GM19035 (cell line): ENCODE data around the gene AMMECR1L.
"Not testable (repeated sequence)": the region's sequence is repeated elsewhere in the genome, so short reads cannot be mapped to it uniquely, and the experiment has no call there.

Experiments used
- ATAC-seq: cut with Tn5 transposase; IDR thresholded peaks from one replicate; pipeline ENCODE4 v1.9.1; 2021; ENCODE audit not compliant: unreplicated experiment

The AMMECR1L gene

DNA sequence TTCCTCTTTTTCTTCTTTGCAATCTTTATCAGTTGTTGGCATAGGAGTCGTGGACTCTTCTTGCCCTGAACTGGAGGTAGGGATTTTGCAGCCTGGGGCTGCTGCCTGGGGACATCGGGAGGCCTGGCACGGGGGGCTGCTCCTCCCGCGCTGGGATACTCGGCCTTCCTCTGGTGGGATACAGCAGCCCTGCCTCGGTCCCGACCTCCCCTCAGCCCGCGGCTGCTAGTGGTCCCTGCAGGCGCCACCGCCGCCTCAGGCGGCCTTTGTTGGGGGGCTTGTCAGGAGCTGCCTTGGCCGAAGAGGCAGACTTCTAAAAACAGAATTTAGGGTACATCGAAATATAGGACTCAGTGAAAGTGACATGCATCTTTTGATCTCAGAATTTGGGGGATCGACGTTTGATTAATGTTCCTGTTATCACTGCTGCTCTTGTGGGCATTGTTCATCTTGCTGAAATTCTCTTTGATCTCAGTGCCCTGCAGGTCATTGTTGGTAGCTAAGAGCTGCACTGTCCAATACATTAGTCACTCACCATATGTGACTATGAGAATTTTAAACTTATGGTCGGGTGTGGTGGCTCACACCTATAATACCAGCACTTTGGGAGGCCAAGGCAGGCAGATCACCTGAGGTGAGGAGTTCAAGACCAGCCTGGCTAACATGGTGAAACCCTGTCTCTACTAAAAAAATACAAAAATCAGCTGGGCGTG is 44.1 kb downstream of the AMMECR1L start:
- ATAC-seq, result no peak

DNA sequence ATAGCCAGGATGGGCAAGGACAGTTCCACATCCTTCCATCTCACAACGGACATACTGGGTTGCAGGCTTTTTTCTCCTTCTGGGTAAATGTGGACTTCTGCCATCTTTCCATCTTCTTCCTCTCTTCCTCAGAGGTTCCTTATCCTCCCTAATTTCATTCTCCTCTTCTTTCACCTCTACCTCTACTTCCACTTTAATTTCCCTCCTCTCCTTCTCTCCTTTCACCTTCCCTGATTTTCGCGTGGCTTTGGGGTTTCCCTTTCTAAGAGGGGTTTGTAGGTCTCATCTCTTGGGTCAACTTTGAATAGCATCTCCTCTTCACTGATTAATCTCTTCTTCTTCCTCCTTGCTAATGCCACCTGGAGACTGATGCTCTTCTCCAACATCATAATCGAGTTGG is 44.9 kb downstream of the AMMECR1L start:
- ATAC-seq, result no peak

DNA sequence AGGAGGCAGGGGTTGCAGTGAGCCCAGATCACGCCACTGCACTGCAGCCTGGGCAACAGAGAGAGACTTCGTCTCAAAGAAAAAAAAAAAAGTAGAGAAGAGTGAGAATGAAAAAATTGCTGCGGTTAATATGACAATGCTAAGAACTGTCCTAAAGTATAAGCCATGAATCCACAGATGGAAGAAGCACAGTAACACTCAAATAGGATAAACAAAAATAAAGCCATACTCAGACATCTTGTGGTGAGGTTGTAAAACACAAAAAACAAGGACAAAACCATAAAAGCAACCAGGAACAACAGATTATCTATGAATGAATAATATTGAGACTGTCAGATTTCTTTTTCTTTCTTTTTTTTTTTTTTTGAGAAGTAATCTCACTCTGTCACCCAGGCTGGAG is 50.8 kb downstream of the AMMECR1L start:
- ATAC-seq, result no peak

DNA sequence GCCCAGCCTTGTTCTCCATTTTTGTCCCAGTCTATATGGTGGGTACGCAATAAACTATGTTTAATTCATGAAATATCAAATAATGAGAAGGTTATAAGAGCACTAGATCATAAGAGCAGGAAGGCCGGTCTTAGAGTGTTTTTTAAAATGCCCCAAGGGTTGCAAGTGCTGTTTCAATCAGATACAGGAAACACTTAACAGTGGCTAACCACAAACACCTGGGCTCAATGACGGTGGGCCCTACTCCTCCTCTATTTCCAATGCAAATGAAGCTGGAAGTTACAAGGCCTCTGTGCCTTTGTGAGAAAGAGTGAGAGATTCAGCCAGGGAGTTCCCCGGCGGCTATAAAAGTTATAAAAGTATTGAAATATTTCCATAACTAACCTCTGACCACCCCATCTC is 55.9 kb downstream of the AMMECR1L start:
- peak; percentile 96 for ATAC-seq

DNA sequence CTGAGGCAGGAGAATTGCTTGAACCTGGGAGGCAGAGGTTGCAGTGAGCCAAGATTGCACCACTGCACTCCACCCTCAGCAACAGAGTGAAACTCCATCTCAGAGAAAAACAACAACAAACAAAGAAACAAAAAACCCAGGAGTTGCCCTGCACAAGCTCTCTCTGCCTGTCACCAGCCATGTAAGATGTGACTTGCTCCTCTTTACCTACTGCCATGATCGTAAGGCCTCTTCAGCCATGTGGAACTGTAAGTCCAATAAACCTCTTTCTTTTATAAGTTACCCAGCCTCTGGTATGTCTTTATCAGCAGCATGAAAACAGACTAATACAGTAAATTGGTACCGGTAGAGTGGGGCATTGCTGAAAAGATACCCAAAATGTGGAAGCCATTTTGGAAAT is 59.0 kb downstream of the AMMECR1L start:
- not testable (repeated sequence) for ATAC-seq

DNA sequence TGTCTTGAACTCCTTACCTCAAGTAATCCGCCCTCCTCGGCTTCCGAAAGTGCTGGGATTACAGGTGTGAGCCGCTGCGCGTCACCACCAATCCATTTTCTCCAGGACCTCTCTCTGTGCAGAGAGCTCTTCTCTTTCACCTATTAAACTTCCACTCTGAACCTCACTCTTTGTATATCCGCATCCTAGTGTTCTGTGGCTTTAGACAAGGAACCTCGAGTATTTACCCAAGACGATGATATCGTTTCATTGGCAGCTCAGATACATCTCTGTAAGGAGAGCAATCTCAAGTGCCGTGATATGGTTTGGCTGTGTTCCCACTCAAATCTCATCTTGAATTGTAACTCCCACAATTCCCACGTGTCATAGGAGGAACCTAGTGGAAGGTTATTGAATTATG is 59.7 kb downstream of the AMMECR1L start:
- no peak for ATAC-seq

DNA sequence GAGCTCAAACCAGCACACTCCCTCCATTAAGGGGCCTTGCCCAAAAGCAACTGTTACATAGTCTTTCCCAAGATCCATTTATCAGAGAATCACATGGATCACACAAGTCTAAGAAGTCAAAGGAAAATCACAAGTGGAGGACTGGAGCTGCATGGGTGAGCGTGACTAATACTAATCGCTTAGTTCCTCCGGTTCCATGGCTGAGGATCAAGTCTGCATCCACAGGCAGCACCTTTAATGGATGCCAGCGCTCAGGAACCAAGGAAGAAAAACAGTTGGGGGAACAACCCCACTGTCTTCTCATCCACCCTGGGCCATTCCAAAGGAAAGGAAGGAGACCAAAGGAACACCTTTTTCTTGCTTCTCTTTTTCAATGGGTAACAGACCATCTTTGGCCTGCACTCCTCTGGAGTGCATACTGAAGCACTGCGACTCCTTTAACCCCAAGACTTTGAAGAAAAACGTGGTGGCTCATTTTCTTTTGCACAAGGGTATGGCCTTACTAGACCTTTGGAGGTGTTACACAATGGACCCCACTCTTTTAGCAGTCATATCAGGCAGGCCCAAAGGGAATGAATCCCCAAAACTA is 65.6 kb downstream of the AMMECR1L start:
- ATAC-seq, result no peak

DNA sequence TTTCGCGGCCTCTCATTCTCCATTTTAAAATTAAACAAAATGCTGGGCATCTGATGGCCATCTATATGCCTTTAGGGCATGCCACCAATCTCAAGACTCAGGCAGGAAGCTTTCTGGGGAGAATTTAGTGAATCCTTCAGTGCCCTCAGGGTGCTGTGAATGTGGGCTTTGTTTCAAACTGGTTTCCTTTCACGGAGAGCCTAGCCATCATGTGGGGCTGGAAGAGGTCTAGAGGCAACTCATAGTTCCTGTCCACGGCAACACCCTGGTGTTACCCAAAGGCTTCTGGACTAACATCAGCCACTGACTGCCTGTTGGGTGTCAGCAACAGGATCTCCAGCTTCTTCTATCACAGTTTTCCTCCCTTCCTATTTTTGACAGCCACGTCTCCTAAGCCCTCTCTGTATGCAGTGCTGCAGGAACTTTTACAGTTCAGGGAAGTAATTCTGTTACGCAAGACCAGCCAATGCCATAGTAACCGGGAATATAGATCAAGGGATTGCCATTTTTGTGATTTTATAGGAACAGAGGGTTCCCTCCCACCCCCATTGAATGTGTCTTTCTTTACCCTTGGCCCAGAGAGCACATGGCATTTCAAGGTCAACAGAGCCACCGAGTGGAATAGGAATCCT is 66.8 kb downstream of the AMMECR1L start:
- no peak for ATAC-seq

DNA sequence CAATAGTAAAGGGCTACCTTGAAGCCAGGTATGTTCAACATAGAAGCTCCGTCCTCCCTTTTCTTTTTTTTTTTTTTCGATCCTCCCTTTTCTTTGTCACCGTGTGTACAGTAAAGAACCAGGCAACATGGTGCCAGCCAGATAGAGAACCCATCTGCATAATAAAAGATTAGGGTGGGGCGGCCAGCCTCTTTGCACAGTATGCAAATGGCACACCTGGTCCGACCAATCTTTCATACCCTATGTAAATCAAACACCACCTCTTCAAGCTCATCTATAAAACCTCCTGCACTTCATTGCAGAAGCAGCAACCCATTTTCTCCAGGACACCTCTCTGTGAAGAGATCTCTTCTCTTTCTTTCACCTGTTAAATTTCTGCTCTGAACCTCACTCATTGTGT is 67.5 kb downstream of the AMMECR1L start:
- no peak for ATAC-seq

DNA sequence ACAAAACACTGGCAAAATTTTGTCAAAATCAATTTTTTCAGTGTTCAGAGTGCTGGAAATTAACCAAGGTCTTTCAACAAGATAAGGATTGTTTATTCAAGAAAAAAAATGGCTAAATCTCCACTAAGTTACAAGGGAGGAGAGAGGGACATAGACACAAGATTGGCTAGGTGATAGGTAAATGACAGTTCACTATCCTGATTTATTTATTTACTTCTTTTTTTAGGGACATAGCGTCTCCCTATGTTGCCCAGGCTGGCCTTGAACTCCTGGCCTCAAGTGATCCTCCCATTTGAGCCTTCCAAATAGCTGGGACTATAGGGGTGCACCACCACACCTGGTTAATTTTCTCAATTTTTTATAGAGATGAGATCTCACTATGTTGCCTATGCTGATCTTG is 71.1 kb downstream of the AMMECR1L start:
- ATAC-seq, result no peak

DNA sequence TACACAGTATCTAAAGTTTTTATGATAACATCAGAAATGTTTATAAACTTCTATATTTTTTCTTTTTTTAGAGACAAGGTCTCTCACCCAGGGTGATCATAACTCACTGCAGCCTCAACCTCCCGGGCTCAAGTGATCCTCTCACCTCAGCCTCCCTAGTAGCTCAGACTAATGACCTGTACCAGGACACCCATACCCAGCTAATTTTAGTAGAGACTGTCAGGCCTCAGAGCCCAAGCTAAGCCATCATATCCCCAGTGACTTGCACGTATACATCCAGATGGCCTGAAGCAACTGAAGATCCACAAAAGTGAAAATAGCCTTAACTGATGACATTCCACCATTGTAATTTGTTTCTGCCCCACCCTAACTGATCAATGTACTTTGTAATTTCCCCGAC is 73.3 kb downstream of the AMMECR1L start:
- ATAC-seq, result not testable (repeated sequence)
